Transverse colon (tissue), 4 donors: Measurements from ENCODE around the gene SLC28A3. TPM values are rescaled to one million over a fixed set of nuclear protein-coding genes. Genes with fewer than 3 reads are reported as not detected.
"Not testable (repeated sequence)": the region's sequence is repeated elsewhere in the genome, so short reads cannot be mapped to it uniquely, and the experiment has no call there.

Source experiments
- DNase-seq: peaks from one replicate; pipeline ENCODE4 v3.0.0-alpha.2; 2019
- H3K27ac ChIP-seq, 4 donors: fragments of 200-600 bp; sonication (generic); 2 replicates each; pipeline ENCODE4 v1.5.1; 2016 to 2018; ENCODE audit warnings: inconsistent platforms in 4 of 4
- H3K27me3 ChIP-seq: fragments of 200-600 bp; sonication (generic); 2 replicates; pipeline ENCODE4 v1.5.1; 2017; ENCODE audit warnings: inconsistent platforms
- H3K36me3 ChIP-seq, 4 donors: fragments of 200-600 bp; sonication (generic); 2 replicates each; pipeline ENCODE4 v1.5.1; 2017 to 2019; ENCODE audit warnings: inconsistent platforms in 4 of 4
- H3K4me1 ChIP-seq, 4 donors: fragments of 200-600 bp; sonication (generic); 2 replicates each; pipeline ENCODE4 v1.5.1; 2017 to 2020; ENCODE audit warnings: inconsistent platforms in 4 of 4
- H3K4me3 ChIP-seq, 4 donors: fragments of 200-600 bp; sonication (generic); 1 replicate in 1 of 4; 2 replicates in 3 of 4; pipeline versions ENCODE4 v1.5.1 to v1.6.1; 2017 to 2019; ENCODE audit warnings: inconsistent platforms in 4 of 4
- H3K9me3 ChIP-seq, 2 donors: fragments of 200-600 bp; sonication (generic); 2 replicates each; pipeline ENCODE4 v1.5.1; 2017 to 2019; ENCODE audit warnings: inconsistent platforms in 2 of 2
- EP300 ChIP-seq: sonication (generic); formaldehyde crosslinking; IDR thresholded peaks from one replicate; pipeline ENCODE4 v1.6.1; 2017; ENCODE audit warnings: antibody characterized with exemption, low read depth
- POLR2A ChIP-seq: fragments of 450-650 bp; IDR thresholded peaks from one replicate; pipeline ENCODE4 v1.6.1; 2016; ENCODE audit warnings: antibody characterized with exemption, mild to moderate bottlenecking, moderate library complexity
- POLR2AphosphoS5 ChIP-seq, 3 donors: sonication (generic); formaldehyde crosslinking; IDR thresholded peaks; one replicate each; pipeline ENCODE4 v1.6.1; 2016; ENCODE audit warnings: antibody characterized with exemption in 3 of 3
- WGBS, 2 donors: methylation state at CpG; one replicate each; pipeline ENCODE4 v1.1.5; 2018; ENCODE audit warnings: low coverage in 1 of 2; 5-methylcytosine and 5-hydroxymethylcytosine counted together
- in situ Hi-C, 4 donors: fragments of 200-750 bp; cut with MboI; loops; one replicate each; pipeline versions ENCODE4 v1.15.0 to v1.15.1; 2017; ENCODE audit warnings: low sequenced_read_pairs in 3 of 4, low pct_ligation_motif_present in 1 of 4, low pct_unique_long_range_greater_than_20kb in 1 of 4
- intact Hi-C: fragments of 100-400 bp; cut with DNase I; formaldehyde crosslinking; loops from one replicate; pipeline ENCODE4 v1.15.1; 2023; ENCODE audit warnings: low total_unique reads
- total RNA-seq, 4 donors: library from RNA; depleted of rRNA; stranded (reverse); fragments of >200 nt; gene quantifications; one replicate each; pipeline ENCODE4 v1.1.0, GENCODE V29; 2016
- TF ChIP-seq, protein P1 (sequence below), 5 experiments: fragments of 200-600 bp in 3 of 5; fragments of 450-650 bp in 2 of 5; sonication (generic) in 3 of 5; IDR thresholded peaks; 1 replicate in 2 of 5; 2 replicates in 3 of 5; pipeline ENCODE4 v1.5.1; 2016 to 2017; ENCODE audit warnings: antibody characterized with exemption in 5 of 5, inconsistent platforms in 3 of 5, mild to moderate bottlenecking in 2 of 5, moderate library complexity in 1 of 5

SLC28A3 gene, protein sequence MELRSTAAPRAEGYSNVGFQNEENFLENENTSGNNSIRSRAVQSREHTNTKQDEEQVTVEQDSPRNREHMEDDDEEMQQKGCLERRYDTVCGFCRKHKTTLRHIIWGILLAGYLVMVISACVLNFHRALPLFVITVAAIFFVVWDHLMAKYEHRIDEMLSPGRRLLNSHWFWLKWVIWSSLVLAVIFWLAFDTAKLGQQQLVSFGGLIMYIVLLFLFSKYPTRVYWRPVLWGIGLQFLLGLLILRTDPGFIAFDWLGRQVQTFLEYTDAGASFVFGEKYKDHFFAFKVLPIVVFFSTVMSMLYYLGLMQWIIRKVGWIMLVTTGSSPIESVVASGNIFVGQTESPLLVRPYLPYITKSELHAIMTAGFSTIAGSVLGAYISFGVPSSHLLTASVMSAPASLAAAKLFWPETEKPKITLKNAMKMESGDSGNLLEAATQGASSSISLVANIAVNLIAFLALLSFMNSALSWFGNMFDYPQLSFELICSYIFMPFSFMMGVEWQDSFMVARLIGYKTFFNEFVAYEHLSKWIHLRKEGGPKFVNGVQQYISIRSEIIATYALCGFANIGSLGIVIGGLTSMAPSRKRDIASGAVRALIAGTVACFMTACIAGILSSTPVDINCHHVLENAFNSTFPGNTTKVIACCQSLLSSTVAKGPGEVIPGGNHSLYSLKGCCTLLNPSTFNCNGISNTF
- 1 to 10 TPM in 1 of 4 donors, under 1 TPM in 2, not detected in 1; 0.16 to 1.2 (median 0.41) TPM for total RNA-seq

GRCh38 chr9:84340535-84340934 is at the start of gene SLC28A3:
Gene SLC28A3 (minus strand): TSS chr9:84340758. CDS start chr9:84340633, 125 bp downstream.
- intact Hi-C loops, result no loop called here
- TF ChIP-seq, protein P1, sequence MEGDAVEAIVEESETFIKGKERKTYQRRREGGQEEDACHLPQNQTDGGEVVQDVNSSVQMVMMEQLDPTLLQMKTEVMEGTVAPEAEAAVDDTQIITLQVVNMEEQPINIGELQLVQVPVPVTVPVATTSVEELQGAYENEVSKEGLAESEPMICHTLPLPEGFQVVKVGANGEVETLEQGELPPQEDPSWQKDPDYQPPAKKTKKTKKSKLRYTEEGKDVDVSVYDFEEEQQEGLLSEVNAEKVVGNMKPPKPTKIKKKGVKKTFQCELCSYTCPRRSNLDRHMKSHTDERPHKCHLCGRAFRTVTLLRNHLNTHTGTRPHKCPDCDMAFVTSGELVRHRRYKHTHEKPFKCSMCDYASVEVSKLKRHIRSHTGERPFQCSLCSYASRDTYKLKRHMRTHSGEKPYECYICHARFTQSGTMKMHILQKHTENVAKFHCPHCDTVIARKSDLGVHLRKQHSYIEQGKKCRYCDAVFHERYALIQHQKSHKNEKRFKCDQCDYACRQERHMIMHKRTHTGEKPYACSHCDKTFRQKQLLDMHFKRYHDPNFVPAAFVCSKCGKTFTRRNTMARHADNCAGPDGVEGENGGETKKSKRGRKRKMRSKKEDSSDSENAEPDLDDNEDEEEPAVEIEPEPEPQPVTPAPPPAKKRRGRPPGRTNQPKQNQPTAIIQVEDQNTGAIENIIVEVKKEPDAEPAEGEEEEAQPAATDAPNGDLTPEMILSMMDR (IDR thresholded peaks at IDR 0.05), result no peak
- TF ChIP-seq EP300 (no peak), POLR2A (no peak), POLR2AphosphoS5 (IDR thresholded peaks at IDR 0.05) (no peak)
- H3K4me3 ChIP-seq, result no peak within 1 kb of the TSS

DNA sequence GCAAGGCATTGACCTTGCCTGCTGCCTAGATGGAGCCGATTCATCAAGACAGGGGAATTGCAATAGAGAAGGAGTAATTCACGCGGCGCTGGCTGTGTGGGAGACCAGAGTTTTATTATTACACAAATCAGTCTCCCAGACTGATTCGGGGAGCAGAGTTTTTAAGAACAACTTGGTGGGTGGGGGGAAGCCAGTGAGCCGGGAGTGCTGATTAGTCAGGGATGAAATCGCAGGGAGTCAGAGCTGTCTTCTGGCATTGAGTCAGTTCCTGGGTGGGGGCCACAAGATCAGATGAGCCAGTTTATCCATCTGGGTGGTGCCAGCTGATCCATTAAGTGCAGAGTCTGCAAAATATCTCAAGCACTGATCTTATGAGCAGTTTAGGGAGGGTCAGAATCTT is 49.7 kb upstream of the SLC28A3 start:
- H3K4me3 ChIP-seq, H3K27ac ChIP-seq, H3K4me1 ChIP-seq, H3K9me3 ChIP-seq, H3K36me3 ChIP-seq, DNase-seq, H3K27me3 ChIP-seq: not testable (repeated sequence)
- intact Hi-C loops, result loop anchor here (10.0 kb wide), 1 partner anchor 1225 kb away; no protein-coding TSS in a partner anchor
- in situ Hi-C loops, result loop anchor here in 3 of 4 donors (10.0 to 25.0 kb wide), 4 partner anchors 397 to 1215 kb away; no protein-coding TSS in a partner anchor
- 68% methylated on average over 7 of the region's 7 CpGs; no CpG with 5 or more reads in 1 of the 2 donors for WGBS, 2 donors

More at GRCh38 chr9:84340535-84340934, at the start of gene SLC28A3:
- Histone ChIP-seq H3K4me1 (peaks cover 0 to 10% (median 1%) of the 10 kb centered on the region in 4 donors), H3K27me3 (no peaks in the 10 kb centered on the region), H3K27ac (peak within 1 kb of the TSS in 2 of 4 donors; percentile 36 to 51), H3K9me3 (no peaks in the 10 kb centered on the region), H3K36me3 (no peaks in the 10 kb centered on the region)
- 49 to 71% methylated on average over 4 to 5 of the region's 5 CpGs for WGBS, 2 donors
- in situ Hi-C loops, result no loop called here
- DNase-seq, result peak; percentile 35

DNA sequence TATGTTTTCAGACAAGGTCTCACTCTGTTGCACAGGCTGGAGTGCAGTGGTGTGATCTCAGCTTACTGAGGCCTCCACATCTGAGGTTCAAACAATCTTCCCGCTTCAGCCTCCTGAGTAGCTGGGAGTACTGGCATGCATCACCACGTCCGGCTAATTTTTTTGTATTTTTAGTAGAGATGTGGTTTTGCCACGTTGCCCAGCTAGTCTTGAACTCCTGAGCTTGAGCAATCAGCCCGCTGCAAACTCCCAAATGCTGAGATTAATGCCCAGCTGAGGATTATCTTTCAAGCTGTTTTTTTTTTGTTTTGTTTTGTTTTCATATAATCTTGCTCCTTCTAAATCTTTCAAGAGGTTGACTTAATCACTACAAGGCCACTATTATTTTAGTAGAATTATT is 47.3 kb upstream of the SLC28A3 start:
- DNase-seq, result no peak
- TF ChIP-seq, protein P1 (IDR thresholded peaks at IDR 0.05), result no peak
- TF ChIP-seq EP300 (no peak), POLR2AphosphoS5 (IDR thresholded peaks at IDR 0.05) (no peak), POLR2A (no peak)
- in situ Hi-C loops, result loop anchor here in 2 of 4 donors (25.0 kb wide), 3 partner anchors 399 to 1199 kb away; no protein-coding TSS in a partner anchor
- no peaks in the 10 kb centered on the region for H3K27me3 ChIP-seq
- no peaks in the 10 kb centered on the region for H3K9me3 ChIP-seq
- H3K4me1 ChIP-seq, result no peaks in the 10 kb centered on the region
- intact Hi-C loops, result no loop called here
- H3K27ac ChIP-seq, result no peak overlapping the region
- no peak overlapping the region for H3K4me3 ChIP-seq
- no peaks in the 10 kb centered on the region for H3K36me3 ChIP-seq
- WGBS, 2 donors, result 79 to 82% methylated on average over 5 of the region's 5 CpGs

DNA sequence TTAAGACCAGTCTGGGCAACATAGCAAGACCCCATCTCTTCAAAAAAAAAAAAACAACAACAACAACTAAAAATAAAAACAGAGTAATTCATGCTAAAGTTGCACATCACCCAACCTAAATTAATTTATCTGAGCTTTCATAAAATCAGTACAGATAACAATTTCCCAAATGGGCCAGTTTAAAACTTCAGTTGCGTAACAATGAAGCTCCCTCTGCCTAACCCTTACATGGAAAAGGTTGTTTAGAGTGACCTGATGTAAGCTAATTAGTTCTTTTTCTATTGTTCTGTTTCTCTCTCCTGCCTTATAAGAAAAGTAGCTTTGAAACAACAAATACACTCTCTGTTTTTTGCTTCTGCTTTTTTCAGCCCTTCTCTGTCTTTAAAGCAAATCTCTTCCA is 46.2 kb upstream of the SLC28A3 start:
- in situ Hi-C loops, result loop anchor here in 2 of 4 donors (25.0 kb wide), 3 partner anchors 401 to 1201 kb away; no protein-coding TSS in a partner anchor
- H3K36me3 ChIP-seq, result no peaks in the 10 kb centered on the region
- no peak overlapping the region for H3K4me3 ChIP-seq
- H3K9me3 ChIP-seq, result no peaks in the 10 kb centered on the region
- no peaks in the 10 kb centered on the region for H3K27me3 ChIP-seq
- WGBS, 2 donors, result 97 to 100% methylated on average over 1 of the region's 1 CpG
- H3K27ac ChIP-seq, result no peak overlapping the region
- TF ChIP-seq, protein P1 (IDR thresholded peaks at IDR 0.05), result no peak
- TF ChIP-seq EP300, result no peak
- no peak for TF ChIP-seq POLR2A
- TF ChIP-seq POLR2AphosphoS5 (IDR thresholded peaks at IDR 0.05), result no peak
- H3K4me1 ChIP-seq, result no peaks in the 10 kb centered on the region
- DNase-seq, result no peak
- intact Hi-C loops, result no loop called here
